NCI-H2227 (cell line): ENCODE measurements around the gene KIF4A.
"Not testable (repeated sequence)": the region's sequence is repeated elsewhere in the genome, so short reads cannot be mapped to it uniquely, and the experiment has no call there.

ENCODE experiments used
- DNase-seq: peaks from one replicate; lab custom pipeline; 2025; ENCODE audit not compliant: unreplicated experiment; lab: John Stamatoyannopoulos, UW

The KIF4A gene

DNA sequence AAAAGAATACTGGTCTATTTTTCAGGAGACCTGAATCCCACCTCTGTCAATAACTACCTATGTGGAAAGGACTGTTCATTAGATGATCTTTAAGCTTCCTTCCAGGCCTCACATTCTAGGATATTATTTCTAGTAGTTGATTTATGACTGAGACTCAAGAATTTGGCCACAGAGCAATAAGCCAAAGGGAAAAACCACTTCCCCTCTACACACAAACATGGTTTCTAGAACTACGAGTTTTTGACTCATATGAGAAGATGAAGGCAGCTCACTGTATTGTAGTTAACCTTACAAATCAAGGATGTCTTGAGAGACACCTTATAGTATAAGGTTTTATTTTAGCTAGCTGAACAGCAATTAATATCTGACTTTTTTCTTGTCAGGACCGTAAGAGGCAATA, 96.3 kb downstream of the KIF4A start:
- DNase-seq = no peak

DNA sequence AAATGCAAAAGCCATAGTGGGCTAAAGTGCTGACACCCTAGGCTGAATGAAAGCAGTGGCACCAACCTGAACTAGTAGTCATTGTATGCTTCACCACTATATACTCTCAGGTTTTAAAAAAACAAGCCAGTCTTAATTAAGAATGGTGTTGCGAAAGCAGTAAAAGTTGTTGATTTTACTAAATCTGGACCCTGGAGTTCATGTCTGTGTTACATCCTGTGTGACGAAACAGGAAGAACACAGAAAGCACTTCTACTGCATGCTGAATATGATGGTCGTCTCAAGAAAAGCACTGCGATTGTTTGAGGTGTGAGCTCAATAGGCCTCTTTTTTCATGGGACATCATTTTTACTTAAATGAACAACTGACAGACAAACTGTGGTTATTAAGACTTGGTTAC, 109.0 kb downstream of the KIF4A start:
- no peak for DNase-seq

DNA sequence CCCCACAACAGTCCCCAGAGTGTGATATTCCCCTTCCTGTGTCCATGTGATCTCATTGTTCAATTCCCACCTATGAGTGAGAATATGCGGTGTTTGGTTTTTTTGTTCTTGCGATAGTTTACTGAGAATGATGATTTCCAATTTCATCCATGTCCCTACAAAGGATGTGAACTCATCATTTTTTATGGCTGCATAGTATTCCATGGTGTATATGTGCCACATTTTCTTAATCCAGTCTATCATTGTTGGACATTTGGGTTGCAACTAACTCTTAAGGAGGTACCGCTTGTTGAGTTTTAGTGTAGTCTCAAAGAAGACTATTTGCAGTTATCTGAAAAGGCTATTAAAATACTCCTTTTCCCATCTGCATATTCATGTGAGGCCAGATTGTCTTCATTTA, 110.3 kb downstream of the KIF4A start:
- not testable (repeated sequence) for DNase-seq

DNA sequence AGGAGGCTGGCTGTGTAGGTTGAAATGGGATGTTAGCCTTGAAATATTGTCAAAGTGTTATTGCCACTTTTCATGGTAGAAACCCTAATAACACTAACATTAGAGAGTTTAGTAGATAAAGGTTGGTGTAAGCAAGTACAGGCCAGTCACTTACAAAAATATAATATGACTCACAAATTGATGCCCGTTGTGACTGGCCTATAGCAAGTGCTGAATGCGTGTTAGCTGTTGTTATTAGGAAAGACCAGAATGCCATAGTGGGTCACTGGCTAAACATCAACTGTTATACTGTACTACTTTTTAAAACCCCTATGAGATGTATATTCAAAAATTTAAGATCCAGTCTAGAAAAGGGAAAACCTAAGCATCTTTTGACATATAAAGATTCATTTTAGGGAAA, 112.8 kb downstream of the KIF4A start:
- no peak for DNase-seq

DNA sequence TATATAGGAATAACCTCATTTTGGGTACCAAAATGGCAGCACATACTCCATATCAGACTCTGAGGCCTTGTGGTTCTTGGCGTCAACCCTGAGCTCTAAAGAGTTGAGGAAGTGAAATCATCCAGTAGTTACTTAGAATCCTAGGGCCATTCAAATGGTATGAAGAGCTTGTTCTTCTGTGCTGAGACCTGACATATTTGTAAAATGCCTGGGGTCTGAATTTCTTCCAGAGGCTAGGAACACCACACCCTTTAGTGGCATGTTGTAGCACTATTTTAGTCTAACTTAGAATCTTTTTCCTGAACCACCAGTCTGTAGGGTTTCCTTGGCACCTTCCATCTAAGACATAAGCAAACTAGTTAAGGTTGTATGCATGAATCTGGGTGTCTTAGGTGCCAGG, 115.1 kb downstream of the KIF4A start:
- no peak for DNase-seq

DNA sequence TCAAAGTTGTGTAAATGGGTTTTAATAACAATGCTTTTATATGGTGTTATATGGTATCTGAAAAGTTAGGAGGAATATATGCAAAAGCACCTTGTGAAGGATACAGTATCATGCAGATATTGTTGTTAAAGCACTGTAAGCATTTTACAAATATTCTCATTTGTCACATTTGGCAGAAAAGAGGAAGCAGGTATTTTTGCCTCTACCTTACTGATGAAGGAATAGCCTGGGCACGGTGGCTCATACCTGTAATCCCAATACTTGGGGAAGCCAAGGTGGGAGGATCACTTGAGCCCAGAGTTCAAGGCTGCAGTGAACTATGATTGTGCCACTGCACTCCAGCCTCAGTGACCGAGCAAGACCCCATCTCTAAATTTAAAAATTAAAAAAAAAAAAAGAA, 121.0 kb downstream of the KIF4A start:
- no peak for DNase-seq

DNA sequence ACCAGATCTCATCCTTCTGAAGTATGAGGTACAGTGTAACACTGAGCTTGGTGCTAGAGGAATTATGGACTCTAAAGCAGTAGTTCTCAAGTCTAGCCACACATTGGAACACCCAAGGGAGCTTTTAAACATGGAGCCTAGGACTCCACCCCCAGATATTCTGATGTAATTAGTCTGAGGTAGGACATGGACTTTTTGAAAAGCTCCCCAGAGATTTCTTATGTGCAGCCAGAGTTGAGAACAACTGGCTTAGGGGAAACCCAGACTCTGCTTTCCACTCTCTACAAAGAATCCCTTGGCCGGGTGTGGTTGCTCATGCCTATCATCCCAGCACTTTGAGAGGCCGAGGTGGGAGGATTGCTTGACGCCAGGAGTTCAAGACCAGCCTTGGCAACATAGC, 121.6 kb downstream of the KIF4A start:
- DNase-seq = no peak

DNA sequence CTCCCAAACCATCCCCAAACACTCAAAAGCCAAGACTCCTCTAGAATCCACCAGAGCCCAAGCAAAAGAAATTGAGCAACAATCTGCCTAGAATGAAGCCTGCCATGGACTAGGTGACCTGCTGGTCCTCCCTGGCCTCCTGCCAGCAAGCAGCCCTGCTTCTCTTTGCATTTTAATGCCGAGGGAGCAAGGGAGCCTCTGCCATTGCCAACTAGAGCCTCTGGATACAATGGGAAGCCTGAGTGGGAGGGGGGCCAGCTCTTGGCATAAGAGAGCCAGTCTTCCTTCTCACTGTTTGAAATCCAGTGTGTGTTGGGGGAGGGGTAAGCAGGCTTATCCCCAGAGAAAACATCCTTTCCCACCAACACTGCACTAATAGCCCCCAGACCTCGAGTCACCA, 131.7 kb downstream of the KIF4A start:
- peak; percentile 82 for DNase-seq

DNA sequence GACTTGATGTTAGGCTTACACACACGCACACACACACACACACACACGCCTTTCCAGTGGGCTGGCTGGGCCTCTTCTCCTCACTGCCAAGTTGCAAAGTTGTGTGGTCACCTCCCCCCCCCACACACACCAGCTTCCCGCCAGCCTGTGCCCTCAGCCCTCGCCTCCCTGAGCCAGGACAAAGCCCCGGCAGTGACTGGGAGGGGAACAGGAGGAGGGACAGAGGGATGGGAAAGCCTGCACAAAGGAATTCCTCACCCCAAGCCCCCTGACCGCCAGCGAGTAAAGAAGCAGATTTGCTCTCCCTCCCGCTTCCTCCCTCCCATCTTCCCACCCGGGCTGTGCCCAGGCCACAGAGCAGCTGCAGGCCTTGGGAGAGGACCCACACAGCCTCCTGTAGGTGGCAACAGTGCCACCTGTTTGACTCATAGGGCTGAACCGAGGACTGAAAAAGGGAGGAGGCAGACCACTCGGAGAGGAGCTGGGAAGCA, 133.0 kb downstream of the KIF4A start, which contains the start of gene GDPD2:
Gene GDPD2, plus strand, starts transcription at position 464 of the 491 bp plus-strand sequence. CDS start 1,671 bp downstream, outside the sequence.
- peak; percentile 83 for DNase-seq

DNA sequence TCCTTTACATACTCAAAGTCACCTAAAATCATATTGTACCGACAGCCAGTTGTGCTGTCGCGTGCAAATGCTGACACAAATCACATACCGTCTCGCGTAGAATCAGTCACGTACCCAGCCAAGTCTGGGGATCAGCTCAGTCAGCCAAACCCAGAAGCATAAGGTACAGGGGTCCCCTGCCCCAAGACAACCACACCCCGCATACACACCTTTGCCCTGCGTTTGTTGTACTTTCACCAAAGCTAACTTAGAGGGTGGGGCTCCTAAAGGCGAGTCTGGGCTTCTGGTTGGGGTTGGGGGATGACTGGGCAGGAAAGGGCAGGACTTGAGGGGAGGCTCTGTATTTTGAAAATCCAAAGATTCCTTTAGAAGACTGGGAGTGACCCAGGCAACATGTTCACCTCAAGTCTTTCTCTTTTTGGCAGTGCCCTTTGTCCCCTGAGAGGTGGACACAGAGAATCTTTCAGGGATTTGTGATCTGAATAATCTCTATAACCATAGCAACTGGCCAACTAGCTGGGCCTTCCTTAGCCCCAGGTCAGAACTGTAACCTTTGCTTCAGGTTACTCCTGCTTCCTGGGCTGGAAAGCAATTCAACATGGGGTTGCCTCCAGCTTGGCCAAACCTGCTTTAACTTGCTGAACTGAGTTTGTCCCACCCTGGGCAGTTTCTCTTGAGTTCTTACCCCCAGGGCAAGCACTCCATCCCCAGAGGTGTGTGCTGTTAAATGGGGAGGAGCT, 134.2 kb downstream of the KIF4A start:
- no peak for DNase-seq

DNA sequence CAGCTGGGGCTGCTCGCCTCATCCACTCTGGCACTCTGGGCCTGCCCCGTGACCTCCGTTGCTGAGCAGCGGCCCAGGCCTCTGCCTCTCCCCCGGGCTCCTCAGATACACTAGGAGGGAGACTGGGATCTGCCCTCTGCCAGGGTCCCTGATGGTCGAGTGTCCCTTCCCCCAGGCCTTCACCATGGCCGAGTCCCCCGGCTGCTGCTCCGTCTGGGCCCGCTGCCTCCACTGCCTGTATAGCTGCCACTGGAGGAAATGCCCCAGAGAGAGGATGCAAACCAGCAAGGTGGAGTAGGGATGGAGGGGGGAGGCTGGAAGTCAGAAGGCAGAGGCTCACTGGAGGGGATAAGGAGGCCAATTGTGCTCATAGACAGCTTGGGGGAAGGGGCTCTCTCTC, 134.9 kb downstream of the KIF4A start:
- DNase-seq = no peak

DNA sequence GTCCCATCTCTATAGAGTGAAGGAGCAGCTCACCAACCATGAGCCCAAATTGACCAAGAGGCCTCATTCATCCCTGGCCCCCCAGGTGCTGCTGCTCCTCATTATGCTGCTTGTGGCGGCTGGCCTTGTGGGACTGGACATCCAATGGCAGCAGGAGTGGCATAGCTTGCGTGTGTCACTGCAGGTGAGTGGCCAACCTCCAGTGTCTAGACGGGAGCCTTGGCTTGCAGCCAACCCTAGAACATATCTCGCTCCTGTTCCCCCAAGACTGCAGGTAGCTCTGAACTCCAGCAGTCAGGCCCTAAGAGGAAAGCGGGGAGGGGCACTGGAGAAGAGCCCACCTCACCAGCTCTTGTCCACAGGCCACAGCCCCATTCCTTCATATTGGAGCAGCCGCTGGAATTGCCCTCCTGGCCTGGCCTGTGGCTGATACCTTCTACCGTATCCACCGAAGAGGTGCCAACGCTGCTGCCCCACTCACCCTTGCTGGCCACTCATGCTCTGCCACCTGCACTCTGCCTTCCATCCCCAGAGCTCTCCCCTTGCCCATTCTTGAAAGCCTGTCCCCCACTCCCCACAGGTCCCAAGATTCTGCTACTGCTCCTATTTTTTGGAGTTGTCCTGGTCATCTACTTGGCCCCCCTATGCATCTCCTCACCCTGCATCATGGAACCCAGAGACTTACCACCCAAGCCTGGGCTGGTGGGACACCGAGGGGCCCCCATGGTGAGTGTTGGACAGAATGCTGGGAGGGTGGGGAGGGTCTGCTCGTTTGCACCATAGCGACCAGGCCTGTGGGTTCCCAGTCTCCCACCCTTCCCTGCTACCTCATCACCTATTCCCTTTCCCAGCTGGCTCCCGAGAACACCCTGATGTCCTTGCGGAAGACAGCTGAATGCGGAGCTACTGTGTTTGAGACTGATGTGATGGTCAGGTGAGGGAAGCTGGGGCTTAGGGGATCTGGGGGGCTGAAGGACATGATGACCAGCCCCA, 136.7 kb downstream of the KIF4A start:
- no peak for DNase-seq

DNA sequence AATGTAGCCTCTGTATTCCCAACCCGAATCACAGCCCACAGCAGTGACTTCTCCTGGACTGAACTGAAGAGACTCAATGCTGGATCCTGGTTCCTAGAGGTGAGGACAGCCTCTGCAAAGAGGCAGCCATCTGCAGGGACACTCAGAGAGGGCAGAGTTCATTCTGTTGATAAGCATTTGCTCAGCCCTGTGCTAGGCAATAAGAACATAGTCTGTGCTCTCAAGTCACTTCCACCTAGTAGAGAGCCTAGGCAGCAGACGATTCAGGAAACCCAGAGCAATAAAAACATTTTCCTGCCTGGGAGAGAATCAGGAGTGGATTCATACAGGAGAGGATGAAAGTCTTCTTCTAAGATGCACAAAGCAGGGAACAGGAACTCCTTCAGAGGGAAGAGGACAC, 137.5 kb downstream of the KIF4A start:
- DNase-seq = no peak

DNA sequence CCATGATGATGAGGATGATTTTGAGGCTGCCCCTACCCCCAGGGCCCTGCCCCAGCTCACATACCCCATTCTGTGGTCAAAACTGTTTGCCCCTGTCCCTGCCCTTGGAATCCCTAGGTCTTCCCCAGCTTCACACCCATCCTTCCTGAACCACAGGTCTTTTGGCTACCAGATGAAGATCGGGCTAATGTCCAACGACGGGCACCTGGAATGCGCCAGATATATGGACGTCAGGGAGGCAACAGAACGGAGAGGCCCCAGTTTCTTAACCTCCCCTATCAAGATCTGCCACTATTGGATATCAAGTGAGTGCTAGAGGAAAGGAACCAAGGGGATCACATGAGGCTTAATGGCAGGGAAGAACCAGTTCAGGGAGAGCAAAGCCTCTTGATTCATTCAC, 139.9 kb downstream of the KIF4A start:
- DNase-seq = no peak

DNA sequence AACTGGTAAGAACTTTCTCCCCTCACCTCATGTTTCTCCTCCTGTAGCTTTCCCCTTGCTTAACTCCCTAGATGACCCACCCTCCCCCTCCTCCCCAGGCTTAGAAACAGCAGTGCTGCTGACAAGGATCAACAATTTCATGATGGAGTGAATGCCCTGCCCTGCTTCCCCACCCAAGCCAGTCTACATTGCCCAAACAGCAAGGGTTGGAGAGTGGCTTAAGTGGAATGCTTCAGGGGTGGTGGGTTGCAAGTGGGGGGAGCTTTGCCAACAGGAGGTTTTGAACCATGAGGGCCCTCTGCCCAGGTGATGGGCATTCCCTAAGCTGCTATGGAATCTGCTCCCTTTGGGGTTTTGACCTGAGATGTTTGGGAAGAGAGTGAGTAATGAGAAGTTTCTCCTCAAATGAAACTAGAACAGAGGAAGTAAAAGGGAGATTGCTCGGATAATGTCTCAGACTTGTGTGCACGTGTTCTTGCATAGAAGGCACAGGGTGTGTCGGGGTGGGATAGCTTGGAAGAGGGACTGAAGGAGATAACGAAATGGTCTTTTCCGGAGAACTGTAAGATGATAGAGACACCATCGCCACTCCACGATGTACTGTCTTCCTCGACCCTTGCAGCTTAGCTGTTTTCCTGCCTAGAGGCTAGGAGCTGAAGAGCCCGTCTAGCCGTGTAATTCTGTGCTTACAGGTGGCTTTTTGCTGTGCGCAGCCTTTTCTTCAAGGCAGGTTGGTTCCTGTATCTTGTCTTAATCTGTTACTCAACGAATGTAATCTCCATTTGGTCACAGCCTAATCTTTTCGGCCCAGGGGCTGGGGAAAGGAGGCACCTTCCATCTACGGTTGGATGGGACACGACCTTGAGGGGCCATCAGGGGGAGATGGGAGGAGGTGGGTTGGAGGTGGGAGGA, 143.3 kb downstream of the KIF4A start:
- DNase-seq = no peak

DNA sequence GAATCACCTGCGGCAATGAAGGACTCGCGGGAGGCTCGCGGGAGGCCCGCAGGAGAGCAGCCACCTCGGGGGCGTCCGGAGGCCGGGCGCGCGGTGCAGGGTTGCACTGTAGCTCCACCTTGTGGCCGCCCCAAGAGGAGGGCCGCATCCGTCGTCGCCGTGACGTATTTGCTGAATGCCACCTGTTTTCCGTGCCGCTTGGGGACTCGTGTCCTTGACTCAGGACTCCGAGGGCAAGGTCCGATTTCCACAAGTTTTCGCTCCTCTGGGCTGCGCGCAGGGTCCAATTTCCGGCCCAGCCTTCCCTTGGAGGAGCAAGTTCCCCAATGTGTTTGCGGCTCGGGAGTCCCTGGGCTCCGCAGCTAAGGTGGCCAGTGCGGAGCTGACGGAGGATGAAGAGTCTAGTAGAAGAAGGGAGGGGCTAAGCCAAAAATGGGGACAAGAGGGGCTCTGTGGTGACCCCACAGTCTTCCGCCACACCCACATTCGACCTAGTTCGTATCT, 144.0 kb downstream of the KIF4A start:
- DNase-seq = peak; percentile 88

DNA sequence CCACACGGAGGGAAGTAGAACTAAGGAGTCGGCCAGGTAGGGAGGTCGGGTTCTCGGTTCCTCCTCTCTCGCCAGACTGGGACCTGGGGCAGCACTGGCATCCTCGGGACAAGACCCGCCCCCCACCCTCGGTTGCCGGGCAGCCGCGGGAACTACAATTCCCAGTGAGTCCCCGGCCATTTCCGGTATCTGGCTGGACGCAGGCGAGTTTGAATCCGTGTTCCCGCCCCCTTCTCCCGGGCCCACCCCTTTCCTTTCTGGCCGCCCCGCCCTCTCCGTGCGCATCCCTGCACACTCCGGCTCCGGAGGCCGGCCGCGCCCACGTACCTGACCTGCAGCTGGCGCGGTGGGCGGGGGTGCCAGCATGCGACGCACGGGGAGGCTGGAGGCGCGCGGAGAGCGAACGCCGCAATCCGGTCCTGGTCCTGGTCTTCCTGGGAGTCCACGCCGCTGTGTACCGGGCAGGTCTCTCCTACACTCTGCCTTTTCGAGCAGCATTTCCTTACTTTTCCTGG, 144.5 kb downstream of the KIF4A start:
- DNase-seq = peak; percentile 97

DNA sequence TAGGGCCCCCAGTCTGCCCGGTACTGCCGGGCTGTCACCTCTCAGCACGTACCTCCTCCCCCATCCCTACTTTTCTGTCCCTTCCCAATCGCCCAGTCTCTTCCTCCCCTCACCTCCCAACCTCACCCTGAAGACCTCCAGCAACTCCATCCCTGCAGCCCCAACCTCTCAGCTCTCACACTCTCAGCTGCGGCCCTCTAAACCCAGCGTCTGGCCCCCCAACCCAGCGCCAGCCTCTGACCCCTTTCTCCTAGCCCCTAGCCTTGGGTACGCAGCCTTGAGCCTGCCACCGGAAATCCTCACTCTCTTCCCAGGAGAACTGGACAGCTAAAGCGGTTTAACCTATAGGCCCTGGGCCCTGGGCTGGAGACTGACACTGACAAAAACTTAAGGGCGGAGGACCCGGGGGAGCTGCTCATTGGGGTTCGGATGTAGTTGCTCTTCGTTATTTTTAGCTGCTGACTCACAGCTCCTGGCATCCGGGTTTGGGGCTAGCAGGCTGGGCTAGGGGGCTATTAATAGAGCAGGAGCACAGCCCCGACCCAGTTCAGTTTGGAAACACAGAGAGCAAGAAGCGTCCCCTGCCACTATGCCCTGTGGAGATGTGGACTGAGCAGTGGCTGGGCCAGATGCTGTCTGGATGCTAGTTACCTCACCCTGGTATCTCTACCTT, 145.1 kb downstream of the KIF4A start:
- no peak for DNase-seq

DNA sequence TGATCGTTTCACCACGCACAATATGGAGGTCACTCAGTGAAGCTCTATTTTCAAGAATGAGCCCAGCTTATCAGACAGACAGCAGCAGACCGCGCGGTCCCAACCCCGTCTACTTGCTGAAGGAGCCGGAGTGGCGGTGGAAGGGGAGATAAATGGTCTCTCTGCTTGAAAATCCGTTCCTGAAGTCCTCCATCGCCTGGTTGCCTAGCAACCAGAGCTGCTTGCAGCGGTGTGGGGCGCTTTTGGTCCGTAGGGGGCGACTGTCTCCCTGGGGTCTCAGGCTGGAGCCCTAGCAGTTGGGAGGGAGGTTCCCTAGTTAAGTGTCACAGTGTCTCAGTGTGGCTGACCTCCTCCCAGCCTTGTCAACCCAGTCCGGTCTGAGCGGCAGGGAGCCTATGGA, 146.4 kb downstream of the KIF4A start:
- peak; percentile 90 for DNase-seq

DNA sequence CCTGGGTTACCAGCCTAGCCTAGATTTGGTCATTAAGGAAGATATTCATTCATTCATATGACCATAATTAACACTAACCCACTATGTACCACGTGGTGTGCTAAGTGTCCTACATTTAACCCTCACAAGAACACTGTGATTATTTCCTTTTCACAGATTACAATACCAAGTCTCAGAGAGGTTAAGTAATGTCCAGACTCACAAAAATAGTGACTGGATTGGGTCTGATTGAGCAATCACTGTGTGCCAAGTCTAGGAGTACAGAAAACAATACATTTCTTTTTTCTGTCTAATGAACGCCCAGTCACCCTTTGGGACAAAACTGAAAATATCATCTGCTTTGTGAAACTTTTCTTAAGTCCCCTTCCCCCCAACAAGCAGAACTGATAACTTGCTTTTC, 147.1 kb downstream of the KIF4A start:
- no peak for DNase-seq
